ENCODE results near the gene CSNK1D.
"Not testable (repeated sequence)": the region's sequence is repeated elsewhere in the genome, so short reads cannot be mapped to it uniquely, and the experiment has no call there.

CSNK1D gene

GRCh38 chr17:82272495-82273326 is 789 bp downstream of the CSNK1D start:
- DNase-seq = no peak

GRCh38 chr17:82271401-82271800 is 2.1 kb downstream of the CSNK1D start:
- no peak for DNase-seq

DNA sequence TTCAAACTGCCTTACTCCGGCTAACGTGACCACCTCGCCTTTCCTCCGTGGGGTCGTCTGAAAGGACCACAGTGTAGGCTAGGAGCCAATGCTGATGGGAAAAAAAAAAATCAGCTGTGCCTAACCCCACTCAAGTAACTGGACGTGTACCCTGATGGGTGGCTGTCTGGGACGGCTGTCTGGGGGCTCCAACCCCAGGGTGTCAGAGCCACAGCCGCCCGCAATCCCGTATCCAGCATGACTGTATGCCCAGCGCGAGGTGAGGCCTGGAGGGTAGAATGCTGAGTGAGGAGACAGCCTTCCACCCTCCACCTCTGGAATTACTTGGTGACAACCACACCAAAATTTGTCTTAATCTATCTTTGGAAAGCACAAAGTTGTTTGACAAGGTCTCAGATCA is 2.8 kb downstream of the CSNK1D start:
- DNase-seq = no peak

DNA sequence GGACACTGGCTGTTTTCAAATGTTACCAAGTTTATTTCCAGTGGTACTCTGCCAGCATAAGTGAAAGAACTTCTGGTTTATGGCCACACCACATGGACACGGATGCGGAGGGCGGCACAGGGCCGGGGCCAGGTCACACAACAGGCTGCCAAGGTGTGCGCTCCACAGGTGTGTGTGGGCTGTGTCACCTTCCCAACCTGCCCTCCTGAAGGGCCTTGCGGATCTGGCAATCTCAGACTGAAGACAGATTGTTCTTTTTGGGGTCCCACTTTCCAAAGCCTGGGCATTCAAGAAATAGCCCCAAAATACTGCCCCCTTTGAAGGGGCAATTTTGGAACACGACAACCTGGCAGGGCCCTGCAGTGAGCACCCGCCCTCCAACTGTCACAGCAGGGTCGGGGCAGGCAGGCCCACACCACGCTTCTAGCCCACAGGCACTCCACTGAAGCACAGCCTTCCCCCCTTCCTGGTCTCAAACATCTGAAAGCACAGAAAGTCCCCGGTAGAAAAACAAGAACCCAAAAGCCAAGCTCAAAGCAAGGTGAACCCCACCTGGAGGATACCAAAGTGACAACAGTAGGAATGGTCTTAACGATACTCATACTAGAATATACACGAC is 3.5 kb downstream of the CSNK1D start:
- DNase-seq = no peak

DNA sequence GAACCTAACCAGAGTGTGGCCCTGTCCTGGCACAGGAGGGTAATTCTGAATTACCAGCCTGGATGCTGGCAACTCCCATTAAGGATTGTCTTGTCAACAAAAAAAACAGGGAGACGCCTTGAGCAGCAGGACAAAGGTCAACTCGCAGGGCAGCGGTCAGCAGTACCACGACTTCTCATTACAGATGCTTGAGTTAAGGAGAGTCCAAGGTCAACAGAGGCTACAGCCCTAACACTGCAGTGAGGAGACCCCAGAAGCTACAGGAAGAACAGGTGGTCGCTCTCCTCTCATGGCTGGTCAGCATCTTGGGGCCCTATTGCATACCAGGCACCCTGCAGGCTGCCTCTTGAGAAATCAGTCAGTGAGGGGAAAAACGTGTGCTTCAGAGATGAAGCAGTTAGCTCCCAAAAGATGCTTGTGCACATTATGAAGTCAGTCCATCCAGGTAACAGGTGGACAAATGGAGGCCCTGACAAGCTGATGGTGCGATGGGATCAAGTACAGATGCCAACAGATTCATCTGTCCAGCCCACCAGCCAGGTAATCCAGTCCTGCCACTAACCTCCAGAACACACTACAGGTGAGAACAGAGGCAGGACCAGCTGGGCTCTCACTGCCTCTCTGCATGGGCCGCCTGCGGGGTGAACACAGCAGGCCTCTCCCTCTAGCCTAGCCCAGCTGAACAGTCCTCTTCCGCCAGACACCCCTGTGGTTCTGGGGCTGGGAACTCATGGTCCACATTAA is 4.2 kb downstream of the CSNK1D start:
- DNase-seq = no peak

DNA sequence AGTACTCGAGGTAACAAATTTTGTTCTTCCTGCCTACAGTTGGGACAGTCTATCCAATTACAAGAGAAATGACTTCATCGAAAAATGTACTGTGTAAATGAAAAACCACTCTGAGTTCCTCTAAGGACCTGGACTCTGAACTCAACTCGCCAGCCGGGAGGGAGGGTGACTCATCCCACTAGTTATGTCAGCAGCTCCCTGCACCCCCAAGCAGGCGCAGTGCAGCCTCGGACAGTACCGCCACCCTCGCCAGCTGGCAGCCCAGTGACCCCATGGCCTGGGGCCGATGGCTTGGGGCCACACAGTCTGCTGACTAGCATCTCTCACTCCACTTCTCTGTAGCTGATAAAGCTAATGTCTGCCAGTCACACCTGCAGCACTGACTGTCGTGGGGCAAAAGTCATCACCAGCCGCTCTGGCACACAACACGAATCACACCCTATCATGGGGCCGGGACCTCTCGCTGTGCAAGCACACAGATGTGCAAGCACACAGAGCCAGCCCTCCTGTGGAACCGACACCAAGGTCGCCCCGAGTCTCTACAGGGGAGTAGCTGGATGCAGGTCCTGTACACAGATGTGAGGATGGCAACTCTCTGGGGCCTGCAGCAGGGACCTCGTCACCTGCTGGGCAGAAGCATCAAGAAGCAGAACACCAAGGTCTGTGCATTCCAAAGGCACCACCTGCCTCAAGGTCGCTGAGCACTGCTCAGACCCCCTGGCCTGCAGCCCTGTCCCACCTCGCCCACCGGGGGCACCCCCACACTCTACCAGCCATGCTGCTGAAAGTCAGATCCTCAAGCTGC is 5.7 kb downstream of the CSNK1D start:
- no peak for DNase-seq

- DNase-seq = no peak
These were observed 7.4 kb downstream of the CSNK1D start for GRCh38 chr17:82266142-82266541.

GRCh38 chr17:82263641-82264040 is 9.9 kb downstream of the CSNK1D start:
- DNase-seq = no peak

DNA sequence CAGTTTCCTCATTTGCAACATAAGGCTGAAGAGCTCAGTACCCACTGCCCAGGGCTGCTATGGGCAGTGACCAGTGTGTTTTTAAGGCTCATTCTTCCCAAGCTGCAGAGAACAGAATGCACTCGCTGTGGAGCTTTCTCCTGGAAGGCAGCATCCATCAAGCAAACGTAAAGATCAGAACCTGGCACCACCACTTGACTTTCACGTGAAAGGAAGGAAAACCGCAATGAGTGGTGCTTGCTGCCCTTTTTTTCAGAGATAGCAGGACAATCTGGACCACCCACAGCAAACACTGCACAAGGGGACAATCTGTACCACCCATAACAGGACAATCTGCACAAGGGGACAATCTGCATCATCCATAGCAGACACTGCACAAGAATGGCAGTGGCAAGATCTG is 11.2 kb downstream of the CSNK1D start:
- DNase-seq = no peak

GRCh38 chr17:82259972-82260961 is 13.2 kb downstream of the CSNK1D start:
- not testable (repeated sequence) for DNase-seq

GRCh38 chr17:82258555-82258954 is 14.9 kb downstream of the CSNK1D start:
- no peak for DNase-seq

DNA sequence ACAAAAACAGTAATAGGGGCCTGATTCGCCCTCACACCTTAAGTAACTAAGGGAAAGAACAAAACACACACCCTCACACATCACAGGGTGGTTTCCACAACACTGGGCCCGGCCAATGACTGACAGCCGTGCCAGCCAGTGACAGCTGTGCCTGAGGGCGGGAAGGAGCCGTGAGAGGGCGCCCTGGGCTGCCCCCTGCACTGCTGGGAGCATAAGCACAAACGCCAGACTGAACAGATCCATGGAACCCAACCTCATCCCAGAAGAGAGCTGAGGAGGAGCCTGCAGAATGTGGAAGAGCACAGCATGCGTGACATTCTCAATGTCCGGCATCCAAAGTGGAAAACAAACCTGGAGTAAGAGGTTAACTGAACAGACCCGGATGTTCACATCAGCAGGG is 16.0 kb downstream of the CSNK1D start:
- no peak for DNase-seq

GRCh38 chr17:82256242-82256885 is 17.1 kb downstream of the CSNK1D start:
- DNase-seq = no peak

DNA sequence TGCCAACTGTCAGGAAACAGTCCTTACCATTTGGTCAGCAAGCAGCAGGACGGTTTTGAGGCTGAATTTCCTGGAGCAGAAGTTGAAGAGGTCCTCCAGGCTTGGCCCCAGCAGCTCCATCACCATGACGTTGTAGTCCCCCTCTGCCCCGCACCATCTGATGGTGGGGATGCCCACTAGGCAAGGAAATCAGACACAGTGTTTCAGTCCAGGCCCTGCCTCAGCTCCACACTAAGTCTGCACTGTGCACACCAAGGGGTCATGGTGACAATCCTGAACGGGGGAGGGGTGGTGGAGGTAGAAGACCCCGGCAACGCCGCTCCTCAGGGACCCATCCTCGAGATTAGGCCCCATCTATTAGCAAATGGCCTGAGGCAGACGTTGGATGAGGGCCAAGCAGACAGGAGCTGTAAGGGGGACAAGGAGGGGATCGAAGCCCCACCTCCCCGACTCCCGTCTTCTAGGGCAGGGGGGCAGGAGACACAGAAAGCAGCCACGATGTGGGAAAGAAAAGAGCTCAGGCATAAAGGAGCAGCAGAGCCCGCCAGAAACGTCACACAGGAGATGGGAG is 18.0 kb downstream of the CSNK1D start:
- DNase-seq = no peak

DNA sequence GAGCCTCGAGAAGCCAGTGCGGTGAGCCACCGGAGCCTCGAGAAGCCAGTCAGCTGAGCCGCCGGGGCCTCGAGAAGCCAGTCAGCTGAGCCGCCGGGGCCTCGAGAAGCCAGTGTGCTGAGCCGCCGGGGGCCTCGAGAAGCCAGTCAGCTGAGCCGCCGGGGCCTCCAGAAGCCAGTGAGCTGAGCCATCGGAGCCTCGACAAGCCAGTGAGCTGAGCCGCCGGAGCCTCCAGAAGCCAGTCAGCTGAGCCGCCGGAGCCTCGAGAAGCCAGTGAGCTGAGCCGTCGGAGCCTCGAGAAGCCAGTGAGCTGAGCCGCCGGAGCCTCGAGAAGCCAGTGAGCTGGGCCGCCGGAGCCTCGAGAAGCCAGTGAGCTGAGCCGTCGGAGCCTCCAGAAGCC is 18.8 kb downstream of the CSNK1D start:
- not testable (repeated sequence) for DNase-seq

- not testable (repeated sequence) for DNase-seq
These were observed 19.4 kb downstream of the CSNK1D start for GRCh38 chr17:82254096-82254495.

DNA sequence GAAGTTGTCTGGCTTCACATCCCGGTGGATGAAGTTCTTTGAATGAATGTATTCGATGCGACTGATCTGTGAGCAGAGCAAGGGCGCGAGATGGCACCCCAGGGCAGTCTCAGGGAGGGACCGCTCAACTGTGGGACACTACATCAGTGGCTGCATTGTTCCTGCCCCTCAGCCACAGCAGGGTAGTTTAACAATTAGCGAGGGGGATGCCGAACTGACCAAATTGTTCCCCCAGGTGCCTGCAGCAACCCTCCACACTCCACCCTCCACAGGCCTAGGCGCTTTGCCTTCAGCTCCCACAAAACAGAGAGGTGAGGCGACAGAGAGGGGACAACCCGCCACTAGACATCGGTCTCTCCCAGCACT is 20.3 kb downstream of the CSNK1D start:
- no peak for DNase-seq

DNA sequence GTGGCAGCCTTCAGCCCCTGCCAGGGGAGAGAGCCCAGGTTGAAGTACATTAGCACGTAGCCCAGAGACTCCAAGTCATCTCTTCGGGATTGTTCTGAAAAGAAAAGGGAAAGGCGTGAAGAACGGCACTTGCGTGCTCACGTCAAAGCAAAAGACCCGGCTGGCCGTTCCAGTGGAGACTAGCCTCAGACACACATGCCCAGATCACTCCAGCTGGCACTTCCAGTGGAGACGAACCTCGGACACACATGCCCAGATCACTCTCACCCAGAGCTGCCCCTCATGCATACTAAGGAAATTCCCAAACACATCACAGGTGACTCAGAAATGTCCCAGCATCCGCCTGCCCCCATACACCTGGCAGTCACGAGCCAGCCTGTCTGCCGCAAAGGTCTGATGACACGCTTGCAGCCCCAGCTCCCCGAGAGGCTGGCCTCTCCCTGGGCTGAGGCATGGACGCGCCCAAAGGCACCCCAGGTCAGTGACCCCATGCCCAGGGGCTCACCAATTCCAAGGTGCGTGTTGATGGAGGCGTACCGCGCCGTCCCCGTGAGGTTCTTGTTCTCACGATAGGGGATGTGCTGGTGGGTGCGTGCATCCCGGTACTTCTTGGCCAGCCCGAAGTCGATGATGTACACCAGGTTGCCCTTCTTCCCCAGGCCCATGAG is 20.9 kb downstream of the CSNK1D start:
- DNase-seq = no peak

GRCh38 chr17:82250868-82251500 is 22.5 kb downstream of the CSNK1D start:
- DNase-seq = no peak
